ENCODE data around the gene VKORC1. TPM values are rescaled to one million over a fixed set of nuclear protein-coding genes. Genes with fewer than 3 reads are reported as not detected.

VKORC1 gene
- total and polyA plus RNA-seq, 2 of the 8 experiments (the other 6 are each of a cell fraction or from before 2014, with no cell fraction given), result 84.1 to 483 TPM

GRCh38 chr16:31128711-31129567 lies 34.3 kb upstream of the VKORC1 start (continued):
- TF ChIP-seq PHF8 (conservative IDR thresholded peaks at IDR 0.05; ENCODE audit: low read depth, low read length), result no peak
- TF ChIP-seq SUZ12 (IDR thresholded peaks at IDR 0.05; ENCODE audit: low read length), result no peak
- no peak for TF ChIP-seq TEAD4 (IDR thresholded peaks at IDR 0.05; ENCODE audit: low read depth, low read length)
- no peak for TF ChIP-seq ASH2L (IDR thresholded peaks at IDR 0.05; ENCODE audit: low read length)
- no peak for TF ChIP-seq EGR1 (IDR thresholded peaks at IDR 0.05; ENCODE audit: borderline replicate concordance, low read depth, low read length)
- no peak for TF ChIP-seq CTBP2 (IDR thresholded peaks at IDR 0.05; ENCODE audit: borderline replicate concordance, insufficient read depth, insufficient read length, low read length)
- no peak for TF ChIP-seq JUND (IDR thresholded peaks at IDR 0.05; ENCODE audit: low read length)
- TF ChIP-seq SIN3A (conservative IDR thresholded peaks at IDR 0.05 in 1 of 2, IDR thresholded peaks at IDR 0.05 in 1 of 2; ENCODE audit: low read depth in 1 of 2, low read length in 2 of 2), result no peak
